Thyroid gland (tissue), 4 donors: ENCODE results near the gene CFAP97.

Experiments
- CTCF ChIP-seq, 6 experiments: fragments of 200-600 bp in 3 of 6; fragments of 450-650 bp in 3 of 6; sonication (generic) in 3 of 6; IDR thresholded peaks; one replicate each; pipeline ENCODE4 v1.5.1; 2016 to 2019; ENCODE audit warnings: antibody characterized with exemption in 6 of 6, mild to moderate bottlenecking in 2 of 6, inconsistent platforms in 1 of 6, moderate library complexity in 1 of 6
- POLR2A ChIP-seq, 2 donors: fragments of 450-650 bp; IDR thresholded peaks; one replicate each; pipeline ENCODE4 v1.6.1; 2017; ENCODE audit warnings: antibody characterized with exemption in 2 of 2, mild to moderate bottlenecking in 2 of 2, moderate library complexity in 1 of 2

GRCh38 chr4:185141777-185142176 is 62.0 kb downstream of the CFAP97 start:
- TF ChIP-seq CTCF (IDR thresholded peaks at IDR 0.05) (no peak), POLR2A (IDR thresholded peaks at IDR 0.05) (no peak)
